ENCODE results near the gene NCKAP1.

DNA sequence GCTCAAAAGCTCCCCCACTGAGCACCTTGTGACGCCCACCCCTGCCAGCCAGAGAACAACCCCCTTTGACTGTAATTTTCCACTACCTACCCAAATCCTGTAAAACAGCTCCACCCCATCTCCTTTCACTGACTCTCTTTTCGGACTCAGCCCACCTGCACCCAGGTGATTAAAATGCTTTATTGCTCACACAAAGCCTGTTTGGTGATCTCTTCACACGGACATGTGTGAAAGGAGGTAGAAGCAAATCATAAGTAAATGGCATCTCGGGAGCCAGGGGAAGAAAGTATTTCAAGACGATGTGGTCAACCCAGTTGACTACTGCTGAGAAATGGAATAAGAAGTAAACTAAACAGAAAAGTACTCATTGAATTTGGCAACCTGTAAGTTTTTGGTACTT lies 11.2 kb upstream of the NCKAP1 start:
- TF ChIP-seq, protein P1, sequence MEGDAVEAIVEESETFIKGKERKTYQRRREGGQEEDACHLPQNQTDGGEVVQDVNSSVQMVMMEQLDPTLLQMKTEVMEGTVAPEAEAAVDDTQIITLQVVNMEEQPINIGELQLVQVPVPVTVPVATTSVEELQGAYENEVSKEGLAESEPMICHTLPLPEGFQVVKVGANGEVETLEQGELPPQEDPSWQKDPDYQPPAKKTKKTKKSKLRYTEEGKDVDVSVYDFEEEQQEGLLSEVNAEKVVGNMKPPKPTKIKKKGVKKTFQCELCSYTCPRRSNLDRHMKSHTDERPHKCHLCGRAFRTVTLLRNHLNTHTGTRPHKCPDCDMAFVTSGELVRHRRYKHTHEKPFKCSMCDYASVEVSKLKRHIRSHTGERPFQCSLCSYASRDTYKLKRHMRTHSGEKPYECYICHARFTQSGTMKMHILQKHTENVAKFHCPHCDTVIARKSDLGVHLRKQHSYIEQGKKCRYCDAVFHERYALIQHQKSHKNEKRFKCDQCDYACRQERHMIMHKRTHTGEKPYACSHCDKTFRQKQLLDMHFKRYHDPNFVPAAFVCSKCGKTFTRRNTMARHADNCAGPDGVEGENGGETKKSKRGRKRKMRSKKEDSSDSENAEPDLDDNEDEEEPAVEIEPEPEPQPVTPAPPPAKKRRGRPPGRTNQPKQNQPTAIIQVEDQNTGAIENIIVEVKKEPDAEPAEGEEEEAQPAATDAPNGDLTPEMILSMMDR (IDR thresholded peaks at IDR 0.05): no peak
- no peak for TF ChIP-seq POLR2A (IDR thresholded peaks at IDR 0.05)
